ENCODE results near the gene TMEM272. TPM values are rescaled to one million over a fixed set of nuclear protein-coding genes. Genes with fewer than 3 reads are reported as not detected.

Gene TMEM272
- total RNA-seq, 1 experiment from 2014 or later: 0.17 TPM

DNA sequence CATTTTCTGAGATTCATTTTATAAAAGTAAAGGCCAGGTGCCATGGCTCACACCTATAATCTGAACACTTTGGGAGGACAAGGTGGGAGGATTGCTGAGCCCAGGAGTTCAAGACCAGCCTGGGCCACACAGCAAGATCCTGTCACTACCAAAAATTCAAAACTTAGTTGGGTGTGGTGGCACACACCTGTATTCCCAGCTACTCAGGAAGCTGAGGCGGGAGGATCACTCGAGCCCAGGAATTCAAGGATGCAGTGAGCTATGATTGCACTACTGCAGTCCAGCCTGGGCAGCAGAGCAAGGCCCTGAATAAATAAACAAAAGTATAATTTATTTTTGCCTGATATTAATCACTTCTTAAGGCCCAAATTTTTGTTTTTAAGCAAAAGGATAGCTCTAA, 81.5 kb downstream of the TMEM272 start:
- Histone ChIP-seq H3K4me1 (ENCODE audit: control insufficient read depth in 1 of 2, insufficient read depth in 2 of 2, low read length in 2 of 2) (peaks cover 5% of the 10 kb centered on the region in 2 experiments; a peak in 2 of 4 replicates), H3K9ac (ENCODE audit: low read length) (no peak overlapping the region), H4K20me1 (ENCODE audit: insufficient read depth) (no peaks in the 10 kb centered on the region), H2AFZ (ENCODE audit: low read depth, low read length, poor library complexity, severe bottlenecking) (no peak overlapping the region), H3K27me3 (ENCODE audit: insufficient read depth, low read length) (no peaks in the 10 kb centered on the region), H3K9me3 (ENCODE audit: control insufficient read depth in 1 of 2, insufficient read depth in 1 of 2, low read depth in 1 of 2, low read length in 2 of 2) (no peaks in the 10 kb centered on the region), H3K79me2 (ENCODE audit: insufficient read depth, low read length) (no peaks in the 10 kb centered on the region), H3K4me3 (replicated peaks in 1 of 2; ENCODE audit: low read depth in 1 of 2, low read length in 2 of 2) (no peak overlapping the region), H3K9me2 (ENCODE audit: insufficient read depth) (no peaks in the 10 kb centered on the region), H3K27ac (ENCODE audit: low read depth, low read length) (no peak overlapping the region), H3K36me3 (ENCODE audit: control insufficient read depth in 1 of 2, insufficient read depth in 2 of 2, low read length in 2 of 2) (no peaks in the 10 kb centered on the region; a peak in 1 of 4 replicates), H3K4me2 (ENCODE audit: low read length) (no peak overlapping the region)
- intact Hi-C loops (cut with micrococcal nuclease): no loop called here
- no TSS peak for BruUV-seq (replicated peaks)
- ATAC-seq (no peak), DNase-seq (ENCODE audit: low read depth, low spot score) (no peak)
- TF ChIP-seq RAD21 (IDR thresholded peaks at IDR 0.05; ENCODE audit: low read depth) (no peak), POLR2A (IDR thresholded peaks at IDR 0.05; ENCODE audit: borderline replicate concordance, extremely low read depth, insufficient read depth, insufficient read length) (no peak), CEBPB (IDR thresholded peaks at IDR 0.05; ENCODE audit: low read depth) (no peak), ELF1 (IDR thresholded peaks at IDR 0.05; ENCODE audit: borderline replicate concordance, low read depth) (no peak), YY1 (IDR thresholded peaks at IDR 0.05; ENCODE audit: extremely low read depth, insufficient replicate concordance, low read depth, low read length) (no peak), EGR1 (IDR thresholded peaks at IDR 0.05; ENCODE audit: low read depth) (no peak), JUND (IDR thresholded peaks at IDR 0.05) (no peak), POLR2AphosphoS5 (IDR thresholded peaks at IDR 0.05; ENCODE audit: low read depth, low read length) (no peak), ZNF274 (IDR thresholded peaks at IDR 0.05; ENCODE audit: low read depth, low read length) (no peak), SRF (IDR thresholded peaks at IDR 0.05; ENCODE audit: low read depth) (no peak), ZFX (IDR thresholded peaks at IDR 0.05) (no peak)
- TF ChIP-seq, protein P1, sequence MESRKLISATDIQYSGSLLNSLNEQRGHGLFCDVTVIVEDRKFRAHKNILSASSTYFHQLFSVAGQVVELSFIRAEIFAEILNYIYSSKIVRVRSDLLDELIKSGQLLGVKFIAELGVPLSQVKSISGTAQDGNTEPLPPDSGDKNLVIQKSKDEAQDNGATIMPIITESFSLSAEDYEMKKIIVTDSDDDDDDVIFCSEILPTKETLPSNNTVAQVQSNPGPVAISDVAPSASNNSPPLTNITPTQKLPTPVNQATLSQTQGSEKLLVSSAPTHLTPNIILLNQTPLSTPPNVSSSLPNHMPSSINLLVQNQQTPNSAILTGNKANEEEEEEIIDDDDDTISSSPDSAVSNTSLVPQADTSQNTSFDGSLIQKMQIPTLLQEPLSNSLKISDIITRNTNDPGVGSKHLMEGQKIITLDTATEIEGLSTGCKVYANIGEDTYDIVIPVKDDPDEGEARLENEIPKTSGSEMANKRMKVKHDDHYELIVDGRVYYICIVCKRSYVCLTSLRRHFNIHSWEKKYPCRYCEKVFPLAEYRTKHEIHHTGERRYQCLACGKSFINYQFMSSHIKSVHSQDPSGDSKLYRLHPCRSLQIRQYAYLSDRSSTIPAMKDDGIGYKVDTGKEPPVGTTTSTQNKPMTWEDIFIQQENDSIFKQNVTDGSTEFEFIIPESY (IDR thresholded peaks at IDR 0.05; ENCODE audit: extremely low read depth, insufficient replicate concordance, low read length): no peak
- TF ChIP-seq, protein P2, sequence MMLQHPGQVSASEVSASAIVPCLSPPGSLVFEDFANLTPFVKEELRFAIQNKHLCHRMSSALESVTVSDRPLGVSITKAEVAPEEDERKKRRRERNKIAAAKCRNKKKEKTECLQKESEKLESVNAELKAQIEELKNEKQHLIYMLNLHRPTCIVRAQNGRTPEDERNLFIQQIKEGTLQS (IDR thresholded peaks at IDR 0.05): no peak
- TF ChIP-seq, protein P3, sequence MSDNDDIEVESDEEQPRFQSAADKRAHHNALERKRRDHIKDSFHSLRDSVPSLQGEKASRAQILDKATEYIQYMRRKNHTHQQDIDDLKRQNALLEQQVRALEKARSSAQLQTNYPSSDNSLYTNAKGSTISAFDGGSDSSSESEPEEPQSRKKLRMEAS (IDR thresholded peaks at IDR 0.05): no peak
- TF ChIP-seq, protein P4, sequence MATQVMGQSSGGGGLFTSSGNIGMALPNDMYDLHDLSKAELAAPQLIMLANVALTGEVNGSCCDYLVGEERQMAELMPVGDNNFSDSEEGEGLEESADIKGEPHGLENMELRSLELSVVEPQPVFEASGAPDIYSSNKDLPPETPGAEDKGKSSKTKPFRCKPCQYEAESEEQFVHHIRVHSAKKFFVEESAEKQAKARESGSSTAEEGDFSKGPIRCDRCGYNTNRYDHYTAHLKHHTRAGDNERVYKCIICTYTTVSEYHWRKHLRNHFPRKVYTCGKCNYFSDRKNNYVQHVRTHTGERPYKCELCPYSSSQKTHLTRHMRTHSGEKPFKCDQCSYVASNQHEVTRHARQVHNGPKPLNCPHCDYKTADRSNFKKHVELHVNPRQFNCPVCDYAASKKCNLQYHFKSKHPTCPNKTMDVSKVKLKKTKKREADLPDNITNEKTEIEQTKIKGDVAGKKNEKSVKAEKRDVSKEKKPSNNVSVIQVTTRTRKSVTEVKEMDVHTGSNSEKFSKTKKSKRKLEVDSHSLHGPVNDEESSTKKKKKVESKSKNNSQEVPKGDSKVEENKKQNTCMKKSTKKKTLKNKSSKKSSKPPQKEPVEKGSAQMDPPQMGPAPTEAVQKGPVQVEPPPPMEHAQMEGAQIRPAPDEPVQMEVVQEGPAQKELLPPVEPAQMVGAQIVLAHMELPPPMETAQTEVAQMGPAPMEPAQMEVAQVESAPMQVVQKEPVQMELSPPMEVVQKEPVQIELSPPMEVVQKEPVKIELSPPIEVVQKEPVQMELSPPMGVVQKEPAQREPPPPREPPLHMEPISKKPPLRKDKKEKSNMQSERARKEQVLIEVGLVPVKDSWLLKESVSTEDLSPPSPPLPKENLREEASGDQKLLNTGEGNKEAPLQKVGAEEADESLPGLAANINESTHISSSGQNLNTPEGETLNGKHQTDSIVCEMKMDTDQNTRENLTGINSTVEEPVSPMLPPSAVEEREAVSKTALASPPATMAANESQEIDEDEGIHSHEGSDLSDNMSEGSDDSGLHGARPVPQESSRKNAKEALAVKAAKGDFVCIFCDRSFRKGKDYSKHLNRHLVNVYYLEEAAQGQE (IDR thresholded peaks at IDR 0.05; ENCODE audit: low read depth): no peak
- TF ChIP-seq, protein P5, sequence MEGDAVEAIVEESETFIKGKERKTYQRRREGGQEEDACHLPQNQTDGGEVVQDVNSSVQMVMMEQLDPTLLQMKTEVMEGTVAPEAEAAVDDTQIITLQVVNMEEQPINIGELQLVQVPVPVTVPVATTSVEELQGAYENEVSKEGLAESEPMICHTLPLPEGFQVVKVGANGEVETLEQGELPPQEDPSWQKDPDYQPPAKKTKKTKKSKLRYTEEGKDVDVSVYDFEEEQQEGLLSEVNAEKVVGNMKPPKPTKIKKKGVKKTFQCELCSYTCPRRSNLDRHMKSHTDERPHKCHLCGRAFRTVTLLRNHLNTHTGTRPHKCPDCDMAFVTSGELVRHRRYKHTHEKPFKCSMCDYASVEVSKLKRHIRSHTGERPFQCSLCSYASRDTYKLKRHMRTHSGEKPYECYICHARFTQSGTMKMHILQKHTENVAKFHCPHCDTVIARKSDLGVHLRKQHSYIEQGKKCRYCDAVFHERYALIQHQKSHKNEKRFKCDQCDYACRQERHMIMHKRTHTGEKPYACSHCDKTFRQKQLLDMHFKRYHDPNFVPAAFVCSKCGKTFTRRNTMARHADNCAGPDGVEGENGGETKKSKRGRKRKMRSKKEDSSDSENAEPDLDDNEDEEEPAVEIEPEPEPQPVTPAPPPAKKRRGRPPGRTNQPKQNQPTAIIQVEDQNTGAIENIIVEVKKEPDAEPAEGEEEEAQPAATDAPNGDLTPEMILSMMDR (IDR thresholded peaks at IDR 0.05 in 2 of 3, conservative IDR thresholded peaks at IDR 0.05 in 1 of 3; ENCODE audit: borderline replicate concordance in 1 of 3, insufficient read depth in 1 of 3, low read depth in 2 of 3, low read length in 2 of 3): no peak
- ChIA-PET POLR2A (interaction anchor here (1.1 kb wide), 1 partner anchor 310 kb away, joined by 3 read pairs; the partner anchor contains the start of gene INTS6), RAD21 (ENCODE audit: low non-redundant PET in 1 of 2, low total read pairs in 2 of 2, uncharacterized antibody in 2 of 2, unreplicated experiment in 2 of 2) (no interaction called here), CTCF (no interaction called here)
